AML-193 (cell line): ENCODE data around the gene LRRC8D.
A peak's percentile ranks its signal among the peaks of the same experiment; 100 is the strongest.
"Not testable (repeated sequence)": the region's sequence is repeated elsewhere in the genome, so short reads cannot be mapped to it uniquely, and the experiment has no call there.

Source experiments
- DNase-seq, 2 experiments: peaks; one replicate each; lab custom pipeline; 2025; lab: John Stamatoyannopoulos, UW

Gene LRRC8D

DNA sequence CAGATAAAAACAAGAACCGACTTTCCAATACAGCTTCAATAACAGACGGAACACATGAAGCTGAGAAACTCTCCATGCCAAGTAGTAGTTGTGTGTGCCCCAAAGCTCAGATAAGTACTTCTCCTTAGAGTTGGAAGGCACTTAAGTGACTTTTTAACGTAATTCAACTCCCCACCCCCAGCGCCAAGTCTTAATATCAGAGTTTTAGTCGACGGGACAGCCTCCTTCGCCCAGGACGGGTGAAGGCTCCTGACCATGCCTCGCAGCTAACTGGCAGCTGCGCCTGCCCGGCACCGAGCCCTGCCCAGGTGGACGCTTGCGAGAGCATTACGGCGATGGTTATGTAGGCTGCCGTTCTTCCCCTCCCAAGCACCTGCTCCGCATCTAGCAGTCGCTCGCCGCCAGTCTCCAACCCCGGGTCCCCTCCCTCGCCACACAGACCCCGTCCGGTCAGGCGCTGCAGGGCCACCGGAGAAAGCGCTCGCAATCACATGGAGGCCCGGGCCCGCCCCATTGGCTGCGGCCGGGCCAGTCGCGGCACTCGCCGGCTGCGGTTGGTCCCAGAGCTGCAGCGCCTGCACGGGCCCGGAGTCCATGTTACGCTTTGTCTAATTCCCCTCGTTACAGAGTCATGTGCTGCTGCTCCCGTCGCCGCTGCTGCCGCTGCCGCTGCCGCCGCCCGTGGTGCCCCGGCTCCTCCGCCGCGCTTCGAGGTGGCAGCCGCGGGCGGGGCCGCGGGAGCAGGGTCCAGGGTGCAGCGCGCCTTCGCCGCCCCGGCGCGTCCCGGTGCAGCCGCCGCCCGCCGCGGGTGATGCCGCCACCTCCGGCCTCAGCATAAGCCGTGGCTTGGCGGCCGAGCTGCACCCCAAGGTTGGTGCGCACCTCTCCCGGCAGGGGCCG, at the start of gene LRRC8D:
Gene LRRC8D (plus strand): TSS at position 611 of the 900 bp plus-strand sequence. CDS start 112,037 bp downstream, outside the sequence.
- DNase-seq, result peak; percentile 82 to 86

DNA sequence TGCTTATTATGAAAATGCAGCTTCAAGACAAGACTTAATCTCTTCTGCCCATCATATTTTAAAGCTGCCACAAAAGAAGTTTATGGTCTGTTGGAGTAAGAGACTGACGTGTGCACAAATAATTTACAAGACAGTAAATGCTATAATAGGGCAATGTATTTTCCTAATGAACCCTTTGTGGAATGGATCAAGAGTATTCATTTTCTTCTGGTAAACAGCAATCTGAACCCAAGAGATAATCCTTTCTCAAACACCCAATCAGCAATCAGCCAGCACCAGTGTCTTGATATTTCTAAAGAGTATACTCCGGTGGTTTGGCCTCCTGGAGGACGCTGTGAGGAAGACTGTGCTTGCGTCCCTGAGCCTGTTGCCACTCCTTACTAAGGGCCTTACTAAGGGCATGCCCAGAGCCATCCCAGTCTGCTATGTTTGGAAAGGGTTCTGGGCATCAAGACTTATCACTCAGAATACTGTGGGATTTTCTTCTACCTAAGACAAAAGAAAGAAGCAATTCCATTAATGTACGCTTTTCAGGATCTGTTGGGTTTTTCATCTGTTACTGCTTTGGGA, 48.8 kb upstream of the LRRC8D start:
- DNase-seq, result no peak

DNA sequence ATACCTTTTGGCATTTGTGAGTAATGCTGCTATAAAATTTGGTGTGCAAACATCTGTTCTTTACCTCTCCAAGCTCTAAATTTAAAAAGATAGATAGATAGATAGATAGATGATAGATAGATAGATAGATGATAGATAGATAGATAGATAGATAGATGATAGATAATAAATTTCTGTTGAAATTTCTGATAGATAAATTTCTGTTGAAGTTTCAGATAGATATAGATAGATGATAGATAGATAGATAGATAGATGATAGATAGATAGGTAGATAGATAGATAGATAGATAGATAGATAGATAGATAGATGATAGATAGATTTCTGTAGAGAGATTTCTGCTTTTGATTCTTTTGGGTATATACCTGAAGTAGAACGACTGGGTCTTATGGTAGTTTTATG, 44.7 kb upstream of the LRRC8D start:
- DNase-seq, result not testable (repeated sequence)

DNA sequence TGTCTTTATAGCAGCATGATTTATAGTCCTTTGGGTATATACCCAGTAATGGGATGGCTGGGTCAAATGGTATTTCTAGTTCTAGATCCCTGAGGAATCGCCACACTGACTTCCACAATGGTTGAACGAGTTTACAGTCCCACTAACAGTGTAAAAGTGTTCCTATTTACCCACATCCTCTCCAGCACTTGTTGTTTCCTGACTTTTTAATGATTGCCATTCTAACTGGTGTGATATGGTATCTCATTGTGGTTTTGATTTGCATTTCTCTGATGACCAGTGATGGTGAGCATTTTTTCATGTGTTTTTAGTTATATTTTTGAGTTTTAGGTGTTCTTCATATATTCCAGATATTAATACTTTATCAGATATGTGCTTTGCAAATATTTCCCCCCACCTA, 43.6 kb upstream of the LRRC8D start:
- not testable (repeated sequence) for DNase-seq

DNA sequence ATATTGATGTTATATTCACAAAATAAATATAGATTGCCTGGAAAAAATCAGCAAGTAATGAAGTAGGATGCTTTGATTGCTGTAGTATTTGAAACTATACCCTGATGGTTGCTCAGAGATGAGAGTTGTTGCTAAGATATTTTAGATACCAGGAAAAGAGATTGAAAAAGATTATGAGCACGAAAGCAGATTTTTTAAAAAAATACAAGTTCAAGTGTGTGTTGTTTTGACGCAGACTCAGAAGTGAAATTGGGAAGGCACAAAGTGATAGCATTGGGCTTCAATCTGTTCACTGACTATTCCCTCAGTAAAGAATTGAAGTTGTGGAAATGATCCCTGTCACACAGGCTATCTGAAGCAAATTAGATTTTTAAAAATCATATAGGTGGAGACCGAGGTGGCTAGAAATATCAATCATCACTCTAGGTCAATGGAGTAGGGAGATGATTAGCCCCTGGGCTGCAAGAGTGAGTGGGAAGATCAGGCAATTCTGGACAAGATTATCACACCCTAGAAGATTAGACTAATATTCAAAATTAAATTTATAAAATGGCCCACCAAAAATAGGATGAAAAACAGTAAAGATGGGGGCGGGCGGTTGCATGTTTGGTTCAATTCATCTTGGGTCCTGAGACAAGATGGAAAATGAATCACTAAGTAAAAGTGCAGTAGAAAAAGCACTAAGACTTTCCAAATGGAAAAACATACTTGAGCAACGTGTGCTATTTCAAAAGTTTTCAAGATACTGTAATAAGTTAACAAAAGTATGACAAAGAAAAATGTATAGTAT, 41.5 kb upstream of the LRRC8D start:
- no peak for DNase-seq

DNA sequence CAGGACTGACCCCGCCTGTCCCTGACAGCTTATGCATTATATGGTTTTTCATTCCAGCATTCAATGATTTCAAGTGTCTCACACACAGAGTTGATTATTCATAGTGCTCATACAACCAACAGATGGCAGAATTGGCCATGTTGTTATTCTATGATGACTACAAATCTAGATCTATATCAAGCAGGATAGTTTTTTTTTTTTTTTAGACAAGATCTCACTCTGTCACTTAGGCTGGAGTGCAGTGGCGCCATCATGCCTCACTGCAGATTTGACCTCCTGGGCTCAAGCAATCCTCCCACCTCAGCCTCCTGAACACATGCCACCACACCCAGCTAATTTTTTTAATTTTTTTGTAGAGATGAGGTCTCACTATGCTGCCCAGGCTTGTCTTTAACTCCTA, 40.1 kb upstream of the LRRC8D start:
- peak; percentile 72 to 73 for DNase-seq

DNA sequence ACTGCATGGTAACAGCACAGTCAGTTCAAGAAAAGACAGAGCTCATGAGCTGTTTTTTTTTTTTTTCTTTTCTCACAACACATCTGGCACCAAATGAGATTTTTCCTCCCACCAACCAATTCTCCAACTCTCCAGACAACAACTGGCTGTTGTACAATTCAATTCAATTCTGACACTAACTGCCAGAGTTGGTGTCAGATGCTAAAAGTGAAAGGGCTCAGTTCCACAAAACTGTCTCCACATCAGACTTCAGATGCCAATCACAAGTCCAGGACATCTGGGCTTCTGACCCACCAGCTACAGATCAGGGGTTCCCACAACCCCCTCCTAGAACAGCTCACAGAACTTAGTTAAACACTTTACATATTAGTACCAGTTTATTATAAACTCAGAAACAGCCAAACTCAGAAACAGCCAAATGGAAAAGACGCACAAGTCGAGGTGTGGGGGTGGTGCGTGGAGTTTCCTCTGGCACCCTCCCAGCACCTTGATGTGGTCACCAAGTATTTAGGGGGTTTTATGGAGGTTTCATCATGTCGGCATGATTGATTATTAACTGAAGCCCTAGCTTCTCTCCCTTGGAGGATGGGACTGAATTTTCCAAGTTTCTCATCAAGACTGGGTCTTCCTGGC, 39.2 kb upstream of the LRRC8D start:
- no peak for DNase-seq

DNA sequence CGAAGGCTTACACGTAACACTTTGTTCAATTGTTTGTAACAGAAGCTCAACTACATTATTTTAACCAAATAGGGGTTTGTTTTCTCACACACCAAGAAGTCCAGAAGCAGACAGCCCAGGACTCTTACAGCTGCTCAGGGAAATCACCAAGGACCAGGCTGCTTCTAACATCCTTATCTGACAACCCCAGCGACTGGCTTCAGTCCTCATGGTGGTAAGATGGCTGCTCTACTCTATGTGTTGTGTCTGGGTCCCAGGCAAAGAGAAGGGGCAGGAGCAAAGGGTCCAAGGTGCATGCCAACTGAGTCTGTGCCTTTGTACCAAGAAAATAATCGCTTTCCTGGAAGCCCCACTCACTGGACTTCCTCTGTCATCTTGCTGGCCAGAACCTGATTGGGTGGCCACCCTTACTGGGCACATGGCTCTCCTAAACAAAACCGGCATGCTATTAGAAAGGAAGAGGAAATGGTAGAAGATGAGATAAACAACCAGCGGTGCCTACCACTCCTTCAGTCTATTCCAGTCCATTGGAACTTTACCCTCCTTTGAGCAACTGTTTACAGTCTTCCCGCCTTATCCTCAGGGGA, 34.1 kb upstream of the LRRC8D start:
- no peak for DNase-seq

DNA sequence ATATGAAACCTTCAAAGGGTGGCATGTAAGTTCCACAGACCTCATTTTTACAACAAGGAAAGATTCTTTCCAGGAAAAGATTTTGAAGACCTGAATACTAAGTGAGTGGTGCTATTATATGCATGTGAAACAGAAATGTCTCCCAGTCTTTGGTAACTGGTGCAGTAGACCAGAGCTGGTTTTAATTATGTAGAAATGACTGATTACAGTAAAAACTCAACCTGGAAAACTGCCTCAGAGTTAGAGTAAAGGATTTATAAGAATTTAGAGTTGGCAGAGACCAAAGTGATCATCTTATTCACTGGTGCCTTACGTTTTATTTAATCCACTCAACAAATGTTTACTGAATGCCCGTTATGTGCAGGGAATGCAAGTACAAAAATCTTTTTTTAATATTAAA, 30.2 kb upstream of the LRRC8D start:
- no peak for DNase-seq

DNA sequence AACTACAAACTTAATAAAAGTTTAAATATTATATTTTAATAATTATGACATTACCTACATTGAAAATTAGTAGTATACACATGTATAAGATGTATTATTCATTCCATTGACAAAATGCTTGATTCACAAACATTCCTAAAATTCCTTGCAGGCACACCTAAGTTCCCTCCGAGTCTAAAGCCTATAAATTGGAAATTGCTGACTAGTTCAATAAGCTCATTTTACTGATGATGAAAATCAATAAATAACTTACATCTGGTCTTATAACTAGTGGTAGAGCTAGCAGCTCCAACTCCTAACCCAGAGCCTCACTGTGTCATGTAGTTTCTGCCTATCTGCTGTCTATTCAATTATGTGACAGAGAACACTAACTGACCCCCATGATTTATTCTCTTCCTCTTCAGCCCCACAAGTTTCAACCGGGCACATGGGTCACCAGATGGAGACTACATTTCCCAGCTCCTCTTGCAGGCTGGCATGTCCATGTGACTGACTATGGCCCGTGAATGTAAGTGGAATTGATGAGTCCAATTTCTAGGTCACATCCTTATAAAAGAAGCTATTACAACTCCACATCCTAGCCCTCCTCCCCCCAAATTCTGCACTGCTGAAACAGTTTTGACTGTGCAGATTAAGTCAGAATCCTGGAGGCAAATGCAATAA, 29.6 kb upstream of the LRRC8D start:
- DNase-seq, result no peak

DNA sequence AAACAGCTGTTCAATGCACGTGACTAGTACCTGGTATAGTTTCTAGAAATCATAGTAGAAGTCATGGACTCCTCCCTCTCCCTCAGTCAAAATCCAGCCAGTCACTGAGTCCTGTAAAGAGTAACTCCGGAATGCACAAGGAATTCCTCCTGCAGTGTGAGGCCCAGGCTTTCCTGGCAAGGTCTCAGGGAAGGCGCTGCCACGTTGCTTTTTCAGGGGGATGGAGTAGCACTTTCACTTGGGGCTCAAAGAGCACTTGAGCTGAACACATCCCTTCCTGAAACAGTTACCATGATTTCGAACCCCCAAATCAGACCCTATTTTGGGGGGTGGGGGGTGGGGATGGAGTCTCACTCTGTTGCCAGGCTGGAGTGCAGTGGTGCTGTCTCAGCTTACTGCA, 26.4 kb upstream of the LRRC8D start:
- no peak for DNase-seq

DNA sequence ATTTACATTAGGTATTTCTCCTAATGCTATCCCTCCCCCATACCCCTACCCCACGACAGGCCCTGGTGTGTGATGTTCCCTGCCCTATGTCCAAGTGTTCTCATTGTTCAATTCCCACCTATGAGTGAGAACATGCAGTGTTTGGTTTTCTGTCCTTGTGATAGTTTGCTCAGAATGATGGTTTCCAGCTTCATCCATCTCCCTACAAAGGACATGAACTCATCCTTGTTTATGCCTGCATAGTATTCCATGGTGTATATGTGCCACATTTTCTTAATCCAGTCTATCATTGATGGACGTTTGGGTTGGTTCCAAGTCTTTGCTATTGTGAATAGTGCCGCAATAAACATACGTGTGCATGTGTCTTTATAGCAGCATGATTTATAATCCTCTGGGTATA, 25.3 kb upstream of the LRRC8D start:
- not testable (repeated sequence) for DNase-seq

DNA sequence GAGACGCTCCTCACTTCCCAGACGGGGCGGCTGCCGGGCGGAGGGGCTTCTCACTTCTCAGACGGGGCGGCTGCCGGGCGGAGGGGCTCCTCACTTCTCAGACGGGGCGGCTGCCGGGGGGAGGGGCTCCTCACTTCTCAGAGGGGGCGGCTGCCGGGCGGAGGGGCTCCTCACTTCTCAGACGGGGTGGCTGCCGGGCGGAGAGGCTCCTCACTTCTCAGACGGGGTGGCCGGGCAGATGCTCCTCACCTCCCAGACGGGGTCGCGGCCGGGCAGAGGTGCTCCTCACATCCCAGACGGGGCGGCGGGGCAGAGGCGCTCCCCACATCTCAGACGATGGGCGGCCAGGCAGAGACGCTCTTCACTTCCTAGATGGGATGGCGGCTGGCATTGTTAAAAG, 23.0 kb upstream of the LRRC8D start:
- DNase-seq, result not testable (repeated sequence)

DNA sequence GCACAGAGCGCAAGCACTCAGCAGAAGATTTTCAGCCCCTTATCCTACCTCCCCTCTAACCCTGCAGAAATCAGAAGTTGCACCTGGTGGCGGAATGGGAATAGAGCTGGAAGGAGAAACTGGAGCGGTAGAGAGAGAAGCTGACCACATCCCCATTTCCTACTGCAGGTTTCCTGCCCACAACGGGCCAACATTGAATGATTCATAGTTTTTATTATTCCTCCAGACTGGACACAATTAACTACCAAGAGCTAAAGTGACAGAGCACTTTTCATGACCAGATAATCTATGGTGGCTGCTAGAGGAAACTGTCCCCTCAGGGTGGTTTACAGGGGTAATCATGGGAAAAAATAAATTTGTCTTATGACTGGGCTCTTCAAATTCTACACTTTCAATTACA, 21.3 kb upstream of the LRRC8D start:
- DNase-seq, result peak; percentile 71 to 83

DNA sequence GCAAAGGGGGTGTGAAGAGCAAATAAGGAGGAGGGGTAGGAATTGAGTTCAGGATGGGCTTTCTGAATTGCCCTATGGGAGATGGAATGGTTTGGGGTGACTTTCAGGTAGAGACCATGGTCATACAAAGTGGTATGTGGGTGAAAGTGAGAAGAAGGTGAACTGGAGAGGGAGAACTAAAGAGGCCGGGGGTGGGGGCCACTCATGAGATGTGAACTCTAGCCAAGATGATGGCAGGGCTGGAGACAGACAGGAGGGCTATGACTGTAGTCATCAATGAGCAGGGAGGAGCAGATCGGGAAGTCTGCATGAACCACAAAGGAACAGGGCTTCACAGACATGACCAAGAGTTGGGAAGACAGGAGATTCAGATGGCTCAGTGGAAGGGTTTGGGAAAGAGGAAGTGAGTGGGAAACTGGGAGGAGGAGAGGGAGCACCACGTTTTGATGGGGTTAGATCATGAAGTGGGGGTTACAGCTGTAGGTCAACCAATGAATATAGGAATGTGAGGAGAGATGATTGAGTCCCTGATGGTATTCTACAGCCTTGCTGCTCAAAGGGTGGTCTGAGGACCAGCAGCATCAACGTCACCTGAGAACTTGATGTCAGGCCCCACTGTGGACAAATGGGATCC, 20.7 kb upstream of the LRRC8D start:
- no peak for DNase-seq

DNA sequence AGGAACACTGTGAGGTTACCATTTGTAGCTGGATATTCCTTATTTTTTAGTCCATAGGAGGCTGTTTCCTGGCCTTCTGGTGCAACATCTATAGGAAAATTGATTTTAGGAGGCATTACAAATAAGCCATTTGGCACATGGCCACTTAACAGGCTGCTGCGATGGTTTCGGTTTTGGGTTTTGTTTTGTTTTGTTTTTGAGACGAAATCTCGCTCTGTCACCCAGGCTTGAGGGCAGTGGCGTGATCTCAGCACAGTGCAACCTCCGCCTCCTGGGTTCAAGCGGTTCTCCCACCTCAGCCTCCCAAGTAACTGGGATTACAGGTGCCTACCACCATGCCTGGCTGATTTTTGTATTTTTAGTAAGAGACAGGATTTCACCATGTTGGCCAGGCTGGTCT, 20.1 kb upstream of the LRRC8D start:
- no peak for DNase-seq

DNA sequence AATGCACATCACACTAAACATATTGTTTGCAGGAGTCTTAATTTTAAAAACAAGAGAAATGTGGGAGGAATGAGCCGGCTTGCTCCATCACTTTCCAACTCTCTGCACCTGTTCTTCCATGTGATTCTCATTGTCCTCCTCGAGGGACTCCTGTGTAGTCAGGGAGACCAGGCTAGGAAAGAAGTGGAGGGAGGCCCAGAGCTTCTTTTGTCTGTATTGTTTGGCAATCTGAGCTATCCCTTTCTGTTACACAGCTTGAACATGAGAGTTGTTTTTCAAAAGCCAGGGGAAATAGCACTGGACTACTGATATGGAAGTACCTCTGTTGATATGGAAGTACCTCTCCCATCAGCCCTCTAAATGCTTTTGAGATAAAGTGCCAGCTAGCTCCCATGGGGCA, 18.8 kb upstream of the LRRC8D start:
- no peak for DNase-seq

DNA sequence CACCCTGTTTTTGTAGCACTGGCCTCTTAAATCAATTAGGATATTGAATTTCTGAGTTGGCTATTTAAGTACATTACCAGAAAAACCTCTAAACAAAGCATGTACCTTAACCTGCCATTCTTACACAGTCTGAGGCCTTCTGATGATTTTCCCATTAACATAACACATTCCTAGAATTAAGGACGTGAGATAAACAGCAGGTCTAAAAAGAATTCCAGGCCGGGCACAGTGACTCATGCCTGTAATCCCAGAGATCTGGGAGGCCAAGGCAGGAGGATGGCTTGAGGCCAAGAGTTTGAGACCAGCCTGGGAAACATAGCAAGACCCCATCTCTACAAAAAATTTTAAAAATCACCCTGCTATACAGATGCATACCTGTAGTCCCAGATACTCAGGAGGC, 18.0 kb upstream of the LRRC8D start:
- DNase-seq, result no peak

DNA sequence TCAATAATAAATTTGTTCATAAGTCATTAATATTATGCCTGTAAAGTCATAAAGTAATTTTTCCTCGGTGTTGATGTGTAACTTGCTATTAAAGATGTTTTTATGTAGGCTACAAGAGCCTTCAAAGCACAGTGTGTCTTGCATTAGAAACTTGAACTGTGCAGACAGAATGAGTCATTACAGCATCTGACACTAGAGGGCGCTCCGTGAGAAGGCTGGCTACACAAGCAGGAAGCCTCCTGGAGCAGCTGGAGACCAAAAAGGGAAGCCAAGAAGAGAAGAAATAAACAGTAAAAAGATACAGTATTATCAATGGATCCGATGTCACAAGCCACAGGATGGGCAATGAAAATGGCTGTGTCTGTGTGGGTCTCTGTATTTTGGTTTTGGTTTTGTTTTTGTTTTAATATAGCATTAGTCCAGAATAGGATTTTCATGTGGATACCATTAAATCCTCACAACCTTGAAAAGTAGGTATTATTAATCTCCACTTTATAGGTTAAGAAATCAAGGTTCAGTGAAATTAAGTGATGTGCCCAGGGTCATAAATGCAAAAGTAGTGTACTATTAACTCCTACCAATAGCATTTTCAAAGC, 16.1 kb upstream of the LRRC8D start:
- peak; percentile 87 to 91 for DNase-seq

DNA sequence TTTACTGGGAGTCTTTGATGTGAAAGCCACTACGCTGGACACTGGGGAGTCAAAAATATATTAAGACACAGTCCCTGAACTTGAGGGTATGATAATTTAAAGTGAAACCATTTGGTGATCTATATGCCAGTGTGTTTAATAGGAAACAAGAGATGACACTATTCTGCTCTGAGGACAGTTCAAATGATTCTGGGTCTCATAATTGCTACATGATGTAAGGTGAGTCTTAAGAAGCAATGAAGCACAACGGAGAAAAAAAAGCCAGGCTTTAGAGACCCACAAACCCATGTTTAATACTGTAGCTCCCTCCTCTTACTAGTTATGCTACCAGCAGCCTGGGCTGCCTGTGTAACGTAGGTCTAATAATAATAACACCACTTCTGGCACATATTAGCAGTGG, 14.2 kb upstream of the LRRC8D start:
- DNase-seq, result no peak
